ENCODE data around the gene RUFY2.
A peak's percentile ranks its signal among the peaks of the same experiment; 100 is the strongest.

The RUFY2 gene

DNA sequence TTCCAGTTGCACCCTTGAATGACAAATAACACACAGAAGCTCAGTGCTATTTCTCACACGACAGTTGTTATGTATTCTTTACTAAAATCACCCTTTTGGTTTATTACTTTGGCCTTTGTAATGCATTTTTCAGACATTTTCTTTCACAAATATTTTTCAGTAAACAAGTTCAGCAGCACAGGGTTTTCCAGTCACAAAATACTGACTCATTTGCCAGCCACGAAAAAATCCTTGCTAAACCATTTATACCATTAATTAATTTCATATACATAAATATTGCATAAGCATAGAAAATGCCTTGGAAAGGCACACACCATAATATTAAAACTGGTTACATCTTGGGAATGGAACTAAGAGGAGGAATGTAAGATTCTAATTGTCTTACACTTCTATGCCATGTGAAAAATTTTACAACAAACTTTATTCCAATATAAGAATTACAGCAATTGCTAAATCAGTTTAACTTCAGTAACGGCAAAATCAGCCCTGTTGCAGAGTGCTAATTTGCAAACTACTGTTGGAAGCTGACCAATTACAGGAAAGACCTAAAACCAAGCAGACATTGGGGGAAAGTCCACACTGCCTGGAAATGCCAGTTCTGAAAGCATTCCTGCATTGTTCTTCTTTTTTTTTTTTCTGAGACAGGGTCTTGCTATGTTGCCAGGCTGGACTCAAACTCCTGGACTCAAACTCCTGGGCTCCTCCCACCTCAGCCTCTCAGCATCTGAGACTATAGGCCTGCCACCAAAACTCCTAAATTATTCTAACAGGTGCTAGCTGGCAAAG lies 42.8 kb downstream of the RUFY2 start:
- no peak for FAIRE-seq

DNA sequence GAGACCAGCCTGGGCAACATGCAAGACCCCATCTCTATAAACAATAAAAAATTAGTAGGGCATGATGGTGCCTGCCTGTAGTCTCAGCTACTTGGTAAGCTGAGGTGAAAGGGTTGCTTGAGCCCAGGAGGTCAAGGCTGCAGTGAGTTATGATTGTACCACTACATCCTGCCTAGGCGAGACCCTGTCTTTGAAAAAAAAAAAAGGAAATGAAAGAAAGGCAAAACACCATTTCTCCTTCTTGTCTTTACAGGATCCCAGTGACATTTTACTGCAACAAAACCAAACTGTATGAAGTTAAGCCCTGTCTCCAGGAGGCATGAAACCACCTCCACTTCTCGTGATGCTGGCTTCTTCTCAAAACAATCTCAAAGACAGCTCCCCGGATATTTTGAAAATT lies 44.5 kb downstream of the RUFY2 start:
- FAIRE-seq: no peak

DNA sequence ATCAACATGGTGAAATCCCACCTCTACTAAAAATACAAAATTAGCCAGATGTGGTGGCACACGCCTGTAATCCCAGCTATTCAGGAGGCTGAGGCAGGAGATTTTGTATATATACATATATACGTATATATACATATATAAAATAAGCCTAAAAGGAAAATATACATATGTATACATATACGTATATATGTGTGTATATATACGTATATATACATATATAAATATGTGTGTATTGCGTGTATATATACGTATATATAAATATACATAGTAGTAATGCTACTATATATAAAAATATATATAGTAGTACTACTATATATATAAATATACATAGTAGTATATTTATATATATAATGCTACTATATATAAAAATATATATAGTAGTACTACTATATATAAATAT lies 47.9 kb downstream of the RUFY2 start:
- FAIRE-seq: peak; percentile 28

DNA sequence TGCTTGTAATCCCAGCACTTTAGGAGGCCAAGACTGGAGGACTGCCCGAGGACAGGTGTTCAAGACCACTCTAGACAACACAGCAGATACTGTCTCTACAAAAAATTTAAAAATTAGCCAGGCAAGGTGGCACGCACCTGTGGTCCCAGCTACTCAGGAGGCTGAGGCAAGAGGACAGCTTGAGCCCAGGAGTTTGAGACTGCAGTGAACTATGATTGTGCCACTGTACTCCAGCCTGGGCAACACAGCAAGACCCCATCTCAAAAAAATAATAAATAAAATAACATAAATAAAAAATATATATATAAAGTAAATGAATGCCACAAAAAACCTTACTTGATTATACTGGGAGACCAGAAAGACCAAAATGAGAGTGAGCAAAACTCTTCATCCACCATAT lies 53.5 kb downstream of the RUFY2 start:
- no peak for FAIRE-seq

DNA sequence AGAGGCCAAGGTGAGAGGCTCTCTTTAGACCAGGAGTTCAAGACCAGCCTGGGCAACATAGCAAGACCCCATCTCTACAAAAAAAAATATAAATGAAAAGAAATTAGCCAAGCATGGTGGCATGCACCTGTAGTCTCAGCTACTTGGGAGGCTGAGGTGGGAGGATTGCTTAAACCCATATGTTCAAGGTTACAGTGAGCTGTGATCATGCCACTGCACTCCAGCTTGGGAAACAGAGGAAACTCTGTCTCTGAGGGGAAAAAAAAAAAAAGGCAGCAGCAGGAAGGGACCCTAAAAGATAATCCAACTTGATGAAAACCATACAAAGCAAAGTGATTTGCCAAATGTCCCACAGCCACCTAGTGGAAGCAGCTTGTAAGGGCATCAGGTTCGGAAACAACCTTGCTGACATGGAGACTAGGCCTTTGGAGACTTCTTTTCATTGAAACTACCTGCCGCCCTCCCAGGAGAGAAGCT lies 58.8 kb downstream of the RUFY2 start:
- FAIRE-seq: no peak

DNA sequence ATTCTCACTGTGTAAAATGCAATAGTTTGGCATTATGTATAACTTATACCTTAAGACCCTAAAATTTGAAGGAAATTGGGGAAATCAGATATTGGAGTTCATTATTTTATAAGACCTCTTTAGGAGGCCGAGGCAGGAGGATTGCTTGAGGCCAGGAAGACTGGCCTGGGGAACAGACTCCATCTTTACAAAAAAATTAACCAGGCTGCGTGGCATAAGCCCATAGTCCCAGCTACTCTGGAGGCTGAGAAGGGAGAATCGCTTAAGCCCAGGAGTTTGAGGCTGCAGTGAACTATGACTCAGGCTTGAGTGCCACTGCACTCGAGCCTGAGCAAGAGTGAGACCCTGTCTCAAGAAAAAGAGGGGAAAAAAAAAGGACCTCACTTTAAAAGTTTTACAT lies 60.3 kb downstream of the RUFY2 start:
- no peak for FAIRE-seq

DNA sequence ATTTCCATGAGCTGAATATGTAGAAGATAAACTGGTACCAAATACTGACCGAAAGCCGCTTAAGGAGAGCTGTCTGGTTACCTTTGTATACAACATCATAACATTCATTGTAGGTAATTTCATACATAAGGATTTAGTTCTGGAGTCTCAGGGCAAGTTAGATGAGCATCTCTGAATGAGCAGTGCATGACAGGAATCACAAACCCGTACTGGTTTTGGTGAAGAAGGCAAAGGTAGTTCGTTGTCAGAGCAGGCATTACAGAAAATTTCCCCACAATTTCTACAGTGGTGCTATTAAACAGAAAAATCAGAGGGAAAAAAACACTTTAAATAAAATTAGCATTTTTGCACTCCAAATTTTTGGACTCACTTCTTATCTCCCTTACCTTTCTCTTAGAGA lies 61.5 kb downstream of the RUFY2 start:
- FAIRE-seq: no peak

DNA sequence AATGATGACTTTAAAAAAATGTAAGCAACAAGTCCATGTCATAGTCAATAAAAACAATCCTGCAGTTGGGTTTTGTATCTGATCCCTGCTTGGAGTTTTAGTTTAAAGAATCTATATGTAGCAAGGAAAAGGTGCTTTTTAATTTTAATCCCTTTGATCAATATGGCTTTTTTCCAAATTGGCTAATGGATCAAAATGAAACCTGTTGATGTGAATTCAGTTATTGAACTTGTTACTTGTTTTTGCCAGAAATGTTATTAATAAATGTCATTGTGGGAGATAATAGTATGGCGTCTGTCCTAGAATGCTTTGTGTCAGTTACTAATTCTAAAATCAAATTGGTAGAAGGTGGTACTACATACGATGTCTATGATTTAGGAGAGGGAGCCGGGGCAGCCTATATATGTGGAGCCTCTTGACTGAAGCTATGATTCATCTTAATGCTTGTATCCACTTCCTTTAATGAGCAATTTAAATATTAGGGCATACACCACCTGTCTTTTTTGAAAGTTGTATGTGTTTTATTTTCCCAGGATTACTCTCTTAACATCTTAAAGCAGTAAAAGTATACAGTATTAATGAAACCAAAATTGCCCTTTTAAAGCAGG lies 64.1 kb downstream of the RUFY2 start:
- FAIRE-seq: no peak

DNA sequence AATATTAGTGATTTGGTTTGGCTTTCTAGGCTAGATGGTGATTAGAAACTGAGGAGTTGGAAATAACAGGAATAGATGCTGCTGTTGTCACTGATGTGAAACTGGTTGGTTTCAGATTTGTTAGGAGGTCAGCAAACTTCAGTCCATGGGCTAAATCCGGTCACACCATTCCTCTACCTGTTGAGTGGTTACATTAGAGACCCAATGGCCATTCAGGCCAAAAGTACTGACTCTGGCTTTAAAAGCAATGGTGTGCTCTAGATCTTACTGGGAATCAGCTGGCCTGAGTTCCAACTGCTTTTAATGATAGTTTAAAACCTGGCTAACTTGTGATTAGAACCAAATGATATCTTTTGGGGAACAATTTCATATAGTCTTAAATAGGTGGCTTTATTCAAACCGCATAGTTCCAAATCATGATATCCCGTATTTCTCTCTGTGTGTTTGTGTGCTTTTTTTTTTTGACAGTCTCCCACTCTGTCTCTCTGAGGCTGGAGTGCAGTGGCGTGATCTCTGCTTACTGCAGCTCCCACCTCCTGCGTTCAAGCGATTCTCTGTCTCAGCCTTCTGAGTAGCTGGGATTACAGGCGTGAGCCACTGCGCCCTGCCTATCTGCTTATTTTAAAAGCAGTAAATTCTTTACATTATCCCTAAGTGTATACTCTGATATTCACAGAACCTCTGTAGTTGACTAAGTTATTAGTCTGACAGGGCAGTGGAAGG lies 66.6 kb downstream of the RUFY2 start:
- no peak for FAIRE-seq

DNA sequence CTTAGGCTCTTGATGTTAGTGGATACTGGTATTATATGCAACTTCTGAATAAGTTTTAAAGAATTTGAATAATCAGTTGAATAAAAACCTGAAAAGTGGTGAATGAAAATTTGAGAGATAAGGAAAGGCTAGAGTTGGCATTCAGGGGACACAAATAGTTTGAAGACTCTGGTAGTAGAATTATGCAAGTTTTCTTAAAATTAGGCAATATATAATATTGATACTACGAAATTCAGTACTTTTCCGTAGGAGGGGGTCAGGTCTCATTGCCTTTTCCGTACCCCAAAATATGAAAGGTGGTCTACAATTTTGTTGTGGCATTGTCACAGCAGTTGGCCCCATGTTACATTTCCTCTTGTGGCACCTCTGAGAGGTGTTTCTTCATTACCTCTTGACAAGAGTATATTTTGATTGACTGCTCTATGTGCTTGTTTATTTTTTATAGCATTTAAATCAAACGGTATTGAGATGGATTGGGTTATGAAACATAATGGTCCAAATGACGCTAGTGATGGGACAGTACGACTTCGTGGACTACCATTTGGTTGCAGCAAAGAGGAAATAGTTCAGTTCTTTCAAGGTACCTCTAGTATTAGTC lies 70.2 kb downstream of the RUFY2 start:
- no peak for FAIRE-seq

DNA sequence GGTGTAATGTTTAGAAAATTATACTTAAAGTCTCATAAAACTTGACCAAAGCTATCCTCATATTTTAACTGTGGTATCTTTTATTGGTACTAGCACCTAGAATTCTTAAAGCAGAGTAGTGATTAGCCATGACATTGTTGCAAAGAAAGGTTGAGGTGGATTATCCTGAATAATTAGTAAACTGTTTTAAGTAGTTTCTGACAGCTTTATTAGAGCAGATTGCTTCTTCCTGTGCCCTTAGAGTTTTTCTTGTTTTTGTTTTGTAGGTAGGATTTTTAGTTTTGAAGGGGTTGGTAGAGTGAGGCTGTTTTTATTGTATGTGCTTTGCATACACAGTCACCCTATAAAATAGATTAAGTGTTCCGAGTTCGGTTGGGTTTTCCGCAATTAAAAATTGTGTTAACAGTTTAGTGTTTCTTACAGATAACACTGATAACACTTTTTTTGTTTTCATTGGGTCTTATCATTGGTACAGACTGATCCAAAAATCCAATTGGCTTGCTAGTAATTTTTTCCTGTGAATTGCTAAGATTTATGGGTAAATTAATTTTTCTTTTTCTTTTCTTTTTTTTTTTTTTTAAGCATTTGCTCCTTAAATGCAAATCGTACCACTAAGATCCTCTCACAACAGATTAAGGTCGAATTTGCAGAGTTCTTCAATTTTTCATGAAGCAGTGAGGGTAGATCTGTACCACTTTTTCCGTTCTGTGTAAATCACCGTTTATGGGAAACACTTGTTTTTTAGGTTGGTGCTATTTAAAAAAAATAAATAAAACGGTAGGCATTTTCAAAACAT lies 72.2 kb downstream of the RUFY2 start:
- no peak for FAIRE-seq

DNA sequence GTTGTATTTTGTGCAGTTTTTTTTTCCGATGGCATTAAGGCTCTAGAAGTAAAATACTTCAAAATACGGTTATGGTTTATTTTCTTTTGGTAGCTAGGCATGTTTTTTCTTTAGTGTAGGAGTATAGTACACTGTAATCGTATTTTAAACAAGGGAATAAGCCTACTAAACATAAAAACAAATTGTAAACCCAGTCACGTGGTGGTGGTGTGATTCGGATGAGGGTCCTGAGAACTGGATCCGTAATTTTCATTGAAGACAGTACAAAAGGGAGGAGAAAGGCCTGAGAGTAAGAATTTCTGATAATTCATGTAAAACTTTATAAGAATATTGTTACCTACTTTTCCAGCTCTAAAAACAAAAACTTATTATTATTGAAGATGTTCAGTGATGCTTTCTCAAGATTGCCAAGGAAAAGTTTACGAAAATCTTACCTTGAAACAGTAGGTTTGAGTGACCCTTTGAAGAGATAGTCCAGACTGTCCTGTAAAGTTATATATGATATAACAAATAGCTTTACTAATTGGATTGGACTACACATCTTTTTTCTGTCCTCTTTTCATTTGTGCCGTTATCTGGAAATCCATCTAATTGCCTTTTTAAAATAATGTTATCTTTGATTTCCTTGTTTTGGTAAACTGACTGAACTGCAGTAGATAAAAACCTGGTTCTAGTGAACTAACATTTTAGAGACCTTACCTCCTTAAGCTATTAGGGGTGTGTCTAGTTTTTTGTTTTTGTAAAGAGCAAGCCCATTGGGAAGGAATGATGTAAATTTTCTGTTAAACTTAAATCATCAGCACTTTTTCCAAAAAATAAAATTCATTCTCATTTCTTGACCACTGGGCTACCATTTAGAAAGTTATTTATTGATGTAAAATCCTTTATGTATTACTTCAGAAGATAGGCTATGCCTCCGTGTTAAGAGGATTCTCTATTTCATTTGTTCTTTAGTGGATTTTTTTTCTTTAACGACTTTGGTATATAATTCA lies 73.3 kb downstream of the RUFY2 start:
- FAIRE-seq: no peak

DNA sequence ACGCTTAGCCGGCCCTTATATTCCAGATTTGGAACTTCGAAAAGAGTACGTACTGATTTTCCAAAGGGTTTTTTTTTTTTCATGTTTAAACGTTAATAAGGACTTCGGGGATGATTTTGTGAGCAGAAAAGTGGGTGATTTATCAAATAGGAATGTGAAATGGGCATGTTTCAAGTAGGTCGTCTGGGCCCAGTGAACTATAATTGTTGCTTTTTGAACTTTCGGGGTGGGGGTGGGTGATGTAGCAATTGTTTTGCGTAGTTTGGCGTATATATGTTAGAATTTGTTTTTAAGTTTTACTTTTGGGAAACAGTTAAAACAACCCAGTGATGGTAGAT lies 74.0 kb downstream of the RUFY2 start:
- no peak for FAIRE-seq

DNA sequence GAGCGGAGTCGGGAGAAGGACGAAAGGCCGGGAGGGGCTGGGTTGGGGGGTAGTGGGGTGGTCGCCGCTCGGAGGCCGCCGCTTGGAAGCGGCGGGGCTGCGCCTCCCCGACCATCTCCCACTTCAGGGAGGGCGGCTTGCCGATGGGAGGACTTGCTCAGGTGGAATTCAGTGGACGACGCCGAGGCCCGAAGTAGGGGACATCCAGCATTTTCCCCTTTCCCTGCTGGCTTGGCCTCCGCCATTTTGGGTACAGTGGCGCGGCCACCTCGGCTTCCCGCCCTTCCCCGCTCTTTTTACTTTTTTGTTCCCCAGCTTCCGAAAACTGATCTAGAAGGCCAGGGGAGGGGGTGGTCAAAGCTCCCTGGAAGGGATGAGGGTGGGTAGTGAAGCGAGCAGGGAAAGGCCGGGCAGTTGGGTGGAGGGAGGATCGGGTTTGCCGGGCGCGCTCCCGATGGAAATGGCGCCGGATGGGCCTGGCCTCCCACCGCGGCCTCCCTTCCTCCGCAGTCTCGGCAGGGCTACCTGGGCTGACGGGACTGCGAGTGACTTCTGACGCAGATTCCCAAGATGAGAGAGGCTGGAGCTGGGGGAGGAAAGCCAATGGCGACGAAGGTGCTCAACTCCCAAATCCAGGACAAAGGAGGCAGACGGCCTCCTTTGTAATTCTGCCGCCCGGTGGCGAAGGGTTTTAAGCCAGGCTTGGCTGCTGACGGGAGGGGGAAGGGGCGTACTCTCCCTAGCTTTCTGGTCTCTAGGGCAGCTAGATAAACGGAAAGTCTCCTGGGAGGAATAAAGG lies 74.6 kb downstream of the RUFY2 start, which contains the start of gene PBLD:
TSS of gene PBLD (minus strand) at position 670 of the 799 bp plus-strand sequence. CDS start 26,084 bp downstream, outside the sequence.
- FAIRE-seq: no peak

DNA sequence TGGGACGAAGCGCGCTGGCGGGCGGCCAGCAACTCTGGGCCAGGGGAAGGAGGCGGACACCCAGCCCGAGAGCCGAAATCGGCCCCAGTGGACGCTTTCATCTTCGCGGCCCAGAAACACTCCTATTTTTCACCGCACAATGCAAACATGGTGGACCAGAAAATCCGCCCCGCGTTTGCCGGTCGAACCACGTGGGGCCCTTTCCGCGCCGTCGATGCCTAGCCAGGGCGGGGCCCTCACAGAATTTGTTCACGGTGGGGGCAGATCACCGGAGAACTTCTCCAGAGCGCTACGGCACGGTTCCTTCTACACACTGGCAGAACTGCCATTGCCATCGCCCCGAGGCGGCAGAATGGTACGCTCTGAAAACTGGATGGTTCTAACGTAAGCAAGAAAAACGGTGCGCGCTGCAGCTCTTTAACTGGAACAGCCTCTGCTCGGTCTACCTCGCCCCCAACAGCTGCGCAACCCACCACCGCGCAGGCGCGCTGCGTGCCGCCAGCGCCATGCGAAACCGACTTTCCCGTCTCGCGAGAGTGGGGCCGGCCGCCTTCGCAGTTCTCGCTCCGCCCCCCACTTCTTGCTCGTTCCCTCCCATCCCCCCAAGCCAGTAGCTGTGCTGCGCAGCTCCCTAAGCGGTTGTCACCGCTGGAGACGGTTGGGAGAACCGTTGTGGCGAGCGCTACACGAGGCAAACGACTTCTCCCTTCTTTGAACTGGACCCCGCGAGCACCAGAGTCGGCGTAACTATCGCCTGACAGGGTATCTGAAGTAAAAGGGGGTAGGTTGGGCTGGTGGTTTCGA lies 75.4 kb downstream of the RUFY2 start, which contains the start of gene HNRNPH3:
TSS of gene HNRNPH3 (plus strand) at position 610 of the 804 bp plus-strand sequence. CDS start 5,158 bp downstream, outside the sequence.
- no peak for FAIRE-seq

DNA sequence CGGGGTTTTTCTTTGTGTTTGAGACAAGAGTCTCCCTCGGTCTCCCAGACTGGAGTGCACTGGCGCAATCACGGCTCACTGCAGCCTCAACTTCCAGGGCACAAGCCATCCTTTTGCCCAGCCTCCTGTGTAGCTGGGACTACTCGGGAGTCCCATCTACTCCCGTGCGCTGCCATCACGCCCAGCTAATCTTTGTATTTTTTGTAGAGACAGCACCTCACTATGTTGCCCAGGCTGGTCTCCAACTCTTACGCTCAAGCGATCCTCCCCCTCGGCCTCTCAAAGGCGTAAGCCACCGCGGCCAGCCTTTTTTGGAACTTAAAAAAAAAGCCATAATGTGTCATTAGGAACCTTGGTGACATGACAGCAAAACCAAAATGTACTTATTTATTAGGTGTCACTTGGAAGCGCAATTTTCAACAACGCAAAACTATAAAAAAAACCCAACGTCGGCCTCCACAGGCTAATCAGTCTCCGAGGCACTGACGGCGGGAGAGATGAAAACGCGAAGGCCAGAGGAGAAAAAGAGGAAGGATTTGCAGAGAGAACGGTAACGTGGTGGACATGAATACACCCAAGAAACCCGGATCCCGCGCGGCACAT lies 76.1 kb downstream of the RUFY2 start:
- no peak for FAIRE-seq

DNA sequence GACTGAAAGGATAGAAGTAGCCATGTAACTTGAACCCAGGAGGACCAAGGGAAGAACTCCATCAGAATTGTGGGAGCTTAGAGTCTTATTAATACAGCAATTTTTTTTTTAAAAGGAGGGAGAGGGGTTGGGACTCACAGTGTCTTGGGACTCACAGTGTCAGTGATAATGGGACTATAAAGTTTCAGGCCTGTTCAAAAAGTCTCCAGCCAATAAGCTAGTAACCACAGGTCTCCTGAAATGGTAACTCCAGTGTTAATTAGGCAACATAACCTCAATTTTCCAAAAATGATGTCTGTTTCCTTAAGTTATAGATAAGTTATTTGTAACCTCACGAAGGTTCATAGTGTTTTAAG lies 77.6 kb downstream of the RUFY2 start:
- FAIRE-seq: no peak

DNA sequence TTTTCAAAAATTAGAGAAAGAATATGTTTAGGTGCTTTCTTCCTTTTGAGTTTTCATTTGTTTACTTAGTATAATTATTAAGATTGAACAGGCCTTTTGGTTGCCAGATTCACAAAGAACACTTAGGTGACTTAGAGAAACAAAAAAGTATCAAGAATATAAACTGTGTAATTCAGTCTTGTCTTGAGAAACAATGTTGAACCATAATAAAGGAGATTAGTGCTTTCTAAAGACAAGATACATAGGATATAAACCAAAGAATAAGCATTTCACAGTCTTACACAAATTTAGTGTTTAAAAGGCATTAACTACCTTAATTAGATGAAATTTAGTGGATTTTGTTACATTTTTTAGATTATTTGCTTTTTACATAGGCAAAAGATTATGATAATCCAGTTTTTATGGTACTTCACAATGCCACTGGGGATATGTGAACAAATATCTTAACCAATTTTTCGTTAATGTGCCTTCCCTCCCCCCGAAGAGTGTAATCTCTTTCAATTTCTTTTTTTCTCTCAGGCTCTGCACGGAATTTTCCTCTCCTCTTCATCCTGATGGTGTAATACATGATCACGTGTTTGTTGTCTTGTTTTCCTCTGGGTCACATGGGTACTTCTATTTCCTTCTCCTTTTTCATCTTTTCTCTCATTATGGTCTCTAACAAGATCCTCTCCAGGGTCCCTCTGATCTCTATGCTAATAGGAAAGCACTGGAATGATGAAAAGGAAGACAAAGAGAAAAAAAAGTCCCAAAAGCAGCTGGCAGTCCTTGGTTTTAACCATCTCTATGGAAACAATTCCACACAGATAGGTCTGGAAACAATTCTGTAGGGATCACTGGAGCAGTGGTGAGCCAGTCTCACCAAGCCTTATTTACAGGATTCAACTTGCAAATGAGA lies 78.9 kb downstream of the RUFY2 start:
- FAIRE-seq: no peak
